Measurements from ENCODE around the gene INPP5D. TPM values are rescaled to one million over a fixed set of nuclear protein-coding genes. Genes with fewer than 3 reads are reported as not detected.

Gene INPP5D
- total RNA-seq, 2 experiments from 2014 or later, result 79.5 to 92.6 TPM

GRCh38 chr2:233105156-233105895 is 45.2 kb downstream of the INPP5D start:
- Histone ChIP-seq H3K27ac (ENCODE audit: low read depth, low read length, poor library complexity, severe bottlenecking) (no peak overlapping the region), H3K9me3 (ENCODE audit: low read length) (no peaks in the 10 kb centered on the region), H3K4me2 (ENCODE audit: low read length) (no peak overlapping the region), H2AFZ (ENCODE audit: low read length) (no peak overlapping the region), H4K20me1 (ENCODE audit: insufficient read depth, low read length) (no peaks in the 10 kb centered on the region), H3K4me3 (ENCODE audit: low read depth, low read length, poor library complexity, severe bottlenecking) (no peak overlapping the region), H3K4me1 (ENCODE audit: insufficient read depth, low read length, poor library complexity, severe bottlenecking) (peaks cover 56% of the 10 kb centered on the region), H3K9me2 (ENCODE audit: insufficient read depth, low read length) (no peaks in the 10 kb centered on the region), H3K79me2 (ENCODE audit: insufficient read depth, low read depth, low read length) (peaks cover 12% of the 10 kb centered on the region; the same call in 1 of the 2 replicates), H3K36me3 (ENCODE audit: insufficient read depth, low read length) (peaks cover 17% of the 10 kb centered on the region)
- intact Hi-C loops (cut with micrococcal nuclease; ENCODE audit: unreplicated experiment), result no loop called here
- TF ChIP-seq, protein P1, sequence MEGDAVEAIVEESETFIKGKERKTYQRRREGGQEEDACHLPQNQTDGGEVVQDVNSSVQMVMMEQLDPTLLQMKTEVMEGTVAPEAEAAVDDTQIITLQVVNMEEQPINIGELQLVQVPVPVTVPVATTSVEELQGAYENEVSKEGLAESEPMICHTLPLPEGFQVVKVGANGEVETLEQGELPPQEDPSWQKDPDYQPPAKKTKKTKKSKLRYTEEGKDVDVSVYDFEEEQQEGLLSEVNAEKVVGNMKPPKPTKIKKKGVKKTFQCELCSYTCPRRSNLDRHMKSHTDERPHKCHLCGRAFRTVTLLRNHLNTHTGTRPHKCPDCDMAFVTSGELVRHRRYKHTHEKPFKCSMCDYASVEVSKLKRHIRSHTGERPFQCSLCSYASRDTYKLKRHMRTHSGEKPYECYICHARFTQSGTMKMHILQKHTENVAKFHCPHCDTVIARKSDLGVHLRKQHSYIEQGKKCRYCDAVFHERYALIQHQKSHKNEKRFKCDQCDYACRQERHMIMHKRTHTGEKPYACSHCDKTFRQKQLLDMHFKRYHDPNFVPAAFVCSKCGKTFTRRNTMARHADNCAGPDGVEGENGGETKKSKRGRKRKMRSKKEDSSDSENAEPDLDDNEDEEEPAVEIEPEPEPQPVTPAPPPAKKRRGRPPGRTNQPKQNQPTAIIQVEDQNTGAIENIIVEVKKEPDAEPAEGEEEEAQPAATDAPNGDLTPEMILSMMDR (conservative IDR thresholded peaks at IDR 0.05; ENCODE audit: low read length), result no peak
- no peak for TF ChIP-seq EZH2phosphoT487 (IDR thresholded peaks at IDR 0.05; ENCODE audit: borderline replicate concordance, low read depth, low read length)
- CTCF ChIA-PET (ENCODE audit: unreplicated experiment), result no interaction called here
- BruUV-seq (replicated peaks), result no TSS peak
- POLR2A ChIA-PET, result interaction anchor here (0.6 to 0.8 kb wide), 2 partner anchors 27 to 282 kb away, joined by 3 read pairs; no protein-coding TSS in a partner anchor
- DNase-seq (ENCODE audit: low spot score), result no peak

GRCh38 chr2:233105930-233106329 is 45.8 kb downstream of the INPP5D start:
- no peak for TF ChIP-seq EZH2phosphoT487 (IDR thresholded peaks at IDR 0.05; ENCODE audit: borderline replicate concordance, low read depth, low read length)
- TF ChIP-seq, protein P1 (conservative IDR thresholded peaks at IDR 0.05; ENCODE audit: low read length), result no peak
- H3K9me3 ChIP-seq (ENCODE audit: low read length), result no peaks in the 10 kb centered on the region
- H3K79me2 ChIP-seq (ENCODE audit: insufficient read depth, low read depth, low read length), result peaks cover 12% of the 10 kb centered on the region; the same call in 1 of the 2 replicates
- H3K9me2 ChIP-seq (ENCODE audit: insufficient read depth, low read length), result no peaks in the 10 kb centered on the region
- intact Hi-C loops (cut with micrococcal nuclease; ENCODE audit: unreplicated experiment), result no loop called here
- no TSS peak for BruUV-seq (replicated peaks)
- H3K36me3 ChIP-seq (ENCODE audit: insufficient read depth, low read length), result peaks cover 17% of the 10 kb centered on the region
- no peak overlapping the region for H3K4me2 ChIP-seq (ENCODE audit: low read length)
- no peak for DNase-seq (ENCODE audit: low spot score)
- H4K20me1 ChIP-seq (ENCODE audit: insufficient read depth, low read length), result no peaks in the 10 kb centered on the region
- H3K27ac ChIP-seq (ENCODE audit: low read depth, low read length, poor library complexity, severe bottlenecking), result no peak overlapping the region
- H3K4me1 ChIP-seq (ENCODE audit: insufficient read depth, low read length, poor library complexity, severe bottlenecking), result peaks cover 53% of the 10 kb centered on the region
- POLR2A ChIA-PET, result interaction anchor here (0.8 kb wide), 1 partner anchor 27 kb away, joined by 3 read pairs; no protein-coding TSS in a partner anchor
- H2AFZ ChIP-seq (ENCODE audit: low read length), result no peak overlapping the region
- H3K4me3 ChIP-seq (ENCODE audit: low read depth, low read length, poor library complexity, severe bottlenecking), result no peak overlapping the region
- CTCF ChIA-PET (ENCODE audit: unreplicated experiment), result no interaction called here

DNA sequence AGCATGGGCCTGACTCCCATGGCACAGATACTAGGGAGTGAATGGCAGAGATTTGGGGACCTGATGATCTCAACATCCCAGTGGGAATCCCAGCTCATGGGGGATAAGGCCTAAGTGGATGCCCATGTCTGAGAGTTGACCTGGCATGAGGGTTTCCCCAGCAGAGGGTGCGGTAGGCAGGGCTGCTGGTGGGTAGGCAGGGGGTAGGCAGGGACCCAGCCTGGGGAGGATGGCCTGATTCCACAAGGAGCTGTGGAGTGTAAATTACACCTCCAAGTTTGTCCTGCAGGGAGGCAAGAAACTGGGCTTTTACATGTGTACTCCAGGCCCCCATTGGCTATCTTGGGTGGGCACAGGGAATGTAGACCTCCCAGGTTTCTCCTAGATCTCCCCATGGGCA is 46.9 kb downstream of the INPP5D start:
- intact Hi-C loops (cut with micrococcal nuclease; ENCODE audit: unreplicated experiment), result no loop called here
- ChIA-PET POLR2A (interaction anchor here (0.5 to 1.6 kb wide), 5 partner anchors 17 to 123 kb away, joined by 3 to 6 read pairs (median 4); no protein-coding TSS in a partner anchor), CTCF (ENCODE audit: unreplicated experiment) (no interaction called here)
- no peak for DNase-seq (ENCODE audit: low spot score)
- TF ChIP-seq, protein P1 (conservative IDR thresholded peaks at IDR 0.05; ENCODE audit: low read length), result no peak
- TF ChIP-seq EZH2phosphoT487 (IDR thresholded peaks at IDR 0.05; ENCODE audit: borderline replicate concordance, low read depth, low read length), result no peak
- Histone ChIP-seq H3K36me3 (ENCODE audit: insufficient read depth, low read length) (peaks cover 22% of the 10 kb centered on the region), H3K9me2 (ENCODE audit: insufficient read depth, low read length) (no peaks in the 10 kb centered on the region), H3K4me1 (ENCODE audit: insufficient read depth, low read length, poor library complexity, severe bottlenecking) (peaks cover 43% of the 10 kb centered on the region), H3K4me3 (ENCODE audit: low read depth, low read length, poor library complexity, severe bottlenecking) (no peak overlapping the region), H4K20me1 (ENCODE audit: insufficient read depth, low read length) (no peaks in the 10 kb centered on the region), H3K9me3 (ENCODE audit: low read length) (no peaks in the 10 kb centered on the region), H3K79me2 (ENCODE audit: insufficient read depth, low read depth, low read length) (peaks cover 9% of the 10 kb centered on the region; the same call in 1 of the 2 replicates), H2AFZ (ENCODE audit: low read length) (no peak overlapping the region), H3K27ac (ENCODE audit: low read depth, low read length, poor library complexity, severe bottlenecking) (no peak overlapping the region), H3K4me2 (ENCODE audit: low read length) (no peak overlapping the region)
- BruUV-seq (replicated peaks), result no TSS peak

Data from OCI-LY7 (cell line).